HL-60/S4 treated with retinoic acid at 250 ng/mL for 4 days and 3 days (cell line): ENCODE results near the gene FARP1.

Source experiments
- in situ Hi-C: fragments of 300-500 bp; cut with MboI; formaldehyde crosslinking; loops from 2 replicates; pipeline ENCODE4 v1.7.0; 2022; ENCODE audit warnings: low sequenced_read_pairs

The FARP1 gene, protein sequence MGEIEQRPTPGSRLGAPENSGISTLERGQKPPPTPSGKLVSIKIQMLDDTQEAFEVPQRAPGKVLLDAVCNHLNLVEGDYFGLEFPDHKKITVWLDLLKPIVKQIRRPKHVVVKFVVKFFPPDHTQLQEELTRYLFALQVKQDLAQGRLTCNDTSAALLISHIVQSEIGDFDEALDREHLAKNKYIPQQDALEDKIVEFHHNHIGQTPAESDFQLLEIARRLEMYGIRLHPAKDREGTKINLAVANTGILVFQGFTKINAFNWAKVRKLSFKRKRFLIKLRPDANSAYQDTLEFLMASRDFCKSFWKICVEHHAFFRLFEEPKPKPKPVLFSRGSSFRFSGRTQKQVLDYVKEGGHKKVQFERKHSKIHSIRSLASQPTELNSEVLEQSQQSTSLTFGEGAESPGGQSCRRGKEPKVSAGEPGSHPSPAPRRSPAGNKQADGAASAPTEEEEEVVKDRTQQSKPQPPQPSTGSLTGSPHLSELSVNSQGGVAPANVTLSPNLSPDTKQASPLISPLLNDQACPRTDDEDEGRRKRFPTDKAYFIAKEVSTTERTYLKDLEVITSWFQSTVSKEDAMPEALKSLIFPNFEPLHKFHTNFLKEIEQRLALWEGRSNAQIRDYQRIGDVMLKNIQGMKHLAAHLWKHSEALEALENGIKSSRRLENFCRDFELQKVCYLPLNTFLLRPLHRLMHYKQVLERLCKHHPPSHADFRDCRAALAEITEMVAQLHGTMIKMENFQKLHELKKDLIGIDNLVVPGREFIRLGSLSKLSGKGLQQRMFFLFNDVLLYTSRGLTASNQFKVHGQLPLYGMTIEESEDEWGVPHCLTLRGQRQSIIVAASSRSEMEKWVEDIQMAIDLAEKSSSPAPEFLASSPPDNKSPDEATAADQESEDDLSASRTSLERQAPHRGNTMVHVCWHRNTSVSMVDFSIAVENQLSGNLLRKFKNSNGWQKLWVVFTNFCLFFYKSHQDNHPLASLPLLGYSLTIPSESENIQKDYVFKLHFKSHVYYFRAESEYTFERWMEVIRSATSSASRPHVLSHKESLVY

GRCh38 chr13:98142380-98143156, at the start of gene FARP1:
FARP1 (plus strand) TSS chr13:98143094; CDS start chr13:98213243, 70,149 bp downstream.
- in situ Hi-C loops = no loop called here

DNA sequence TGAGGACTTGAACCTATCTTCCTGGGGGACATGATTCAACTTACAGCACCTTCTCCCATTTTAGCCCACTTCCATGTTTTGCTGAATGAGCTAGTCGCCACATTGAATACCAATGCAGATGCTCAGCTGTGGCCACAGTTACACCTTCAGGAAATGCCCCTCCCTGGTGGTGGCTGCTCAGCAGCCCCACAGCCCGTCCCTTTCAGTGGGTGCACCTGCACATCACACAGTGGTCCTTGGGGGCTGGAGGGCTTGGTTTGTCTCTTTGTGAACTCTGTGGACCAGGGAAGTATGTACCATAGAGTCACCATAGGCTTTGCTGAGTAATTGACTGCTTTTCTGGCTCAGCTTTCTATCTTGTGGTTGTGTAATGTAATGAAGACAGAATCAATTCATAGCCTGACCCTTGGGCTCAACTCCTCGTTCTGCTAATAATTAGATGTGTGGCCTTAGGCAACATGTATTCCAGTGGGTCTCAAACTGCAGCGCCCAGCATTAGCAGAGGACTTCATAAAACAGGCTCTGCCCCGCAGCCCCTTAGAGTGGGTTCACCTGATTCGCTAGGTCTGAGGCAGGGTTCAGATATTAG, 48.1 kb upstream of the FARP1 start:
- in situ Hi-C loops = no loop called here

- in situ Hi-C loops = no loop called here
Measured at GRCh38 chr13:98096059-98096458, 46.8 kb upstream of the FARP1 start.

- in situ Hi-C loops = no loop called here
Measured at GRCh38 chr13:98097749-98098148, 45.1 kb upstream of the FARP1 start.

DNA sequence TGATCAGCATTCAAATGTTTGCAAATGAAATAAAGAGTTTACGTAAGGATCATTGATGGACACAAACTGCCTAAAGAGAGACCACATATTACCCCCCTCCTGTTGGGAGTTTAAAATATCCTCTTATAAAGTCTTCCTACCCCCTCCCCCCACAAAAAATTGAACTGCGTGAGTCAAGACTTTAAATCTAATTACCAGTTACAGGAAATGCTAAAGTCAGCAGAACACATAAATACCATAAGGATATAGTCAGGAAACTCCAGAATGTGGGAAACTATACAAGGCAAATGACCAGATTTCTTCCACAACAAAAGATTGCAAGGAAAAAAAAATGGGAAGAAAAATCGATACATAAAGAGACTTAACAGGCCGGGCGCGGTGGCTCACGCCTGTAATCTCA, 44.4 kb upstream of the FARP1 start:
- in situ Hi-C loops = no loop called here

- in situ Hi-C loops = no loop called here
Measured at GRCh38 chr13:98099627-98100026, 43.3 kb upstream of the FARP1 start.

GRCh38 chr13:98100481-98100880, 42.4 kb upstream of the FARP1 start:
- in situ Hi-C loops = no loop called here

GRCh38 chr13:98103531-98103930, 39.4 kb upstream of the FARP1 start:
- in situ Hi-C loops = no loop called here

- in situ Hi-C loops = no loop called here
Measured at GRCh38 chr13:98103942-98104880, 38.7 kb upstream of the FARP1 start.

- in situ Hi-C loops = no loop called here
Measured at GRCh38 chr13:98105929-98106336, 37.0 kb upstream of the FARP1 start.

DNA sequence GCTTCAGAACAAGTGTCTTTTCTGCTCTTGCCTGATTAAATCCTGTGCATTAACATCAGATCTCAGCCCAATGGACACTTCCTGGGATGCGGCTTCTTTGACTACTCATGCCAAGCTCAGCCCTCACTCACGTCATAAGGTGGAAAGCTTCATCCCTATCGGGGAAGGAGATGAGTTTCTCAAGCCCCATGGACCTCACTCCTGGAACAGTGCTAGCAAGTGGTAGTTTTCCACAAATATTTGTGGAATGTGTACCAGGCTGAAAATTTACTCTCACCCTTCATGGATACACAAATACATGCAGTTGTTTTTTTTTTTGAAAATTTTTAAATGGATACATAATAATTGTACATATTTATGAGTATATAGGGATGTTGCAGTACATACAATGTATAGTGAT, 34.6 kb upstream of the FARP1 start:
- in situ Hi-C loops = no loop called here

GRCh38 chr13:98109226-98109853, 33.6 kb upstream of the FARP1 start:
- in situ Hi-C loops = no loop called here

- in situ Hi-C loops = no loop called here
Measured at GRCh38 chr13:98110749-98111148, 32.1 kb upstream of the FARP1 start.

- in situ Hi-C loops = no loop called here
Measured at GRCh38 chr13:98111168-98112098, 31.5 kb upstream of the FARP1 start.

DNA sequence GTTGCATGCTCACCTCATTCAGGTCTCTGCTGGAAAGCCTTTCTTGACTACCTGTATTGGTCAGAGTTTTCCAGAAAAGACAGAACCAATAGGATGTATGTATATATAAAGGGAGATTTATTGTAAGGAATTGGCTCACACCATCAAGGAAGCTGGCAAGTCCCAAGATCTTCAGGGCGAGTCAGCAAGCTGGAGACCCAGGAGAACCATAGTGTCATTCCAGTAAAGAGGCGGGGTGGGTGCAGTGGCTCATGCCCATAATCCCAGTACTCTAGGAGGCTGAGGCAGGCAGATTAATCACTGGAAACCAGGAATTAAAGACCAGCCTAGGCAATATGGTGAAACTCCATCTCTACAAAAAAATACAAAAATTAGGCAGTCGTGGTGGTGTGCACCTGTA, 30.4 kb upstream of the FARP1 start:
- in situ Hi-C loops = no loop called here

DNA sequence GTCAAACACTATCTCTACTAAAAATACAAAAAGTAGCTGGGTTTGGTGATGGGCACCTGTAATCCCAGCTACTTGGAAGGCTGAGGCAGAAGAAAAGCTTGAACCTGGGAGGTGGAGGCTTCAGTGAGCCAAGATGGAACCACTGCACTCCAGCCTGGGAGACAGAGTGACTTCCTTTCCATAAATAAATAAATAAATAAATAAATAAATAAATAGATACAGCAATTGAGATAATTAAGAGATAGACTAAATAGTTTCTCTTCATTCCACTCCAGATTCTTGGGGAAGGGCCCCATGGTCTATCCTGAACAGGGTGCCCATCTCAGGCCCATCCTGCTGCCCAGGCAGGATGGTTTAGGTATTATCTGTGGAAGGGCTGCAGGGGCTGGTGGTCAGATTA, 24.0 kb upstream of the FARP1 start:
- in situ Hi-C loops = no loop called here

DNA sequence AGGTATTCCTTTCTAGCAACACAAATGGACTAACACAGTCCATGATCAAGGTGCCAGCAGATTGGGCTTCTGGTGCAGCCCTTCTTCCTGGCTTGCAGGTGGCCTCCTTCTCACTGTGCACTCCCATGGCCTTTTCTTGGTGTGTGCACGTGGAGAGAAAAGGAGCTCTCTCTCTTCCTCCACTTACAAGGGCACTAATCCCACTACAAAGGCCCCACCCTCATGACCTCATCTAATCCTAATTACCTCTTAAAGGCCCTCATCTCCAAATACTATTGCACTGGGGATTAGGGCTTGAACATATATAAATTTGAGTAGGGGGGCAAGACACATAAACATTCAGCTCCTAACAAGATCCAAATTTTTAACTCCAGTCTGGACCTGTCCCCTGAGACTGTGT, 19.7 kb upstream of the FARP1 start:
- in situ Hi-C loops = no loop called here
